Tibial artery (tissue), 4 donors: Measurements from ENCODE around the gene UBR4.

Source experiments
- DNase-seq, 2 donors: peaks; one replicate each; pipeline ENCODE4 v3.0.0-alpha.2; 2019
- H3K27ac ChIP-seq, 2 donors: fragments of 200-600 bp; sonication (generic) in 1 of 2; 1 replicate in 1 of 2; 2 replicates in 1 of 2; pipeline ENCODE4 v1.5.1; 2018 to 2019; ENCODE audit warnings: mild to moderate bottlenecking in 1 of 2
- H3K27me3 ChIP-seq, 2 donors: fragments of 200-600 bp; sonication (generic) in 1 of 2; one replicate each; pipeline versions ENCODE4 v1.5.1 to v1.6.0; 2016 to 2019
- H3K36me3 ChIP-seq, 3 donors: fragments of 200-600 bp; sonication (generic) in 2 of 3; one replicate each; pipeline ENCODE4 v1.5.1; 2016 to 2019; ENCODE audit warnings: mild to moderate bottlenecking in 2 of 3
- H3K4me1 ChIP-seq, 4 donors: fragments of 200-600 bp; sonication (generic) in 2 of 4; 1 replicate in 3 of 4; 2 replicates in 1 of 4; pipeline ENCODE4 v1.5.1; 2016 to 2019
- H3K4me3 ChIP-seq, 2 donors: fragments of 200-600 bp; sonication (generic) in 1 of 2; 1 replicate in 1 of 2; 2 replicates in 1 of 2; pipeline ENCODE4 v1.5.1; 2018 to 2019; ENCODE audit warnings: mild to moderate bottlenecking in 2 of 2
- H3K9me3 ChIP-seq, 3 donors: fragments of 200-600 bp; sonication (generic) in 1 of 3; one replicate each; pipeline ENCODE4 v1.5.1; 2016 to 2019
- intact Hi-C: fragments of 100-400 bp; cut with DNase I; formaldehyde crosslinking; loops from one replicate; pipeline ENCODE4 v1.15.0; 2023; ENCODE audit warnings: low total_unique reads
- TF ChIP-seq, protein P1 (sequence below), 2 experiments: fragments of 200-600 bp in 1 of 2; fragments of 450-650 bp in 1 of 2; IDR thresholded peaks; one replicate each; pipeline ENCODE4 v1.5.1; 2017 to 2019; ENCODE audit warnings: antibody characterized with exemption in 2 of 2, mild to moderate bottlenecking in 1 of 2, moderate library complexity in 1 of 2

UBR4 gene

DNA sequence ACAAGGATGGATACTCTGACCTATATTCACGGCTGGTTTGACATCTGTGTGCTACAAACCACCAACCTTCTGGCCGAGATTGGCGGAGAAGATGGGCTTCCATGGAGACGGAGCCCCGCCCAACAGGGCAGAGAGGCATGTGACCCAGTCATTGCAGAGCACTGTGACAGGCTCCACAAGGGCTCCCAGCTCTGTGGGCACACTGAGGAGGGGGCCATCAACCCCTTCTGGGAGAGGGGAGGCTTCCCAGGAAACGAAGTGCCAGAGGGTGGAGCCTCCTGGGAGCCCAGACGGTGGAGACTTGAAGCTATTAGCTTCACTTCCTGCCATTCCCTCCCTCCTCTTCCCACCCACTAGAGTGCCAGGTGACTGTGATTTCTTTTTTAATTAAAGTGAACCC lies 182.0 kb downstream of the UBR4 start:
- Histone ChIP-seq H3K4me1 (no peaks in the 10 kb centered on the region), H3K4me3 (no peak overlapping the region), H3K36me3 (no peaks in the 10 kb centered on the region), H3K9me3 (no peaks in the 10 kb centered on the region), H3K27ac (no peak overlapping the region), H3K27me3 (peaks cover 0 to 15% of the 10 kb centered on the region in 2 donors)
- peak in 1 of 2 donors; percentile 19 for DNase-seq
- intact Hi-C loops, result no loop called here
- TF ChIP-seq, protein P1, sequence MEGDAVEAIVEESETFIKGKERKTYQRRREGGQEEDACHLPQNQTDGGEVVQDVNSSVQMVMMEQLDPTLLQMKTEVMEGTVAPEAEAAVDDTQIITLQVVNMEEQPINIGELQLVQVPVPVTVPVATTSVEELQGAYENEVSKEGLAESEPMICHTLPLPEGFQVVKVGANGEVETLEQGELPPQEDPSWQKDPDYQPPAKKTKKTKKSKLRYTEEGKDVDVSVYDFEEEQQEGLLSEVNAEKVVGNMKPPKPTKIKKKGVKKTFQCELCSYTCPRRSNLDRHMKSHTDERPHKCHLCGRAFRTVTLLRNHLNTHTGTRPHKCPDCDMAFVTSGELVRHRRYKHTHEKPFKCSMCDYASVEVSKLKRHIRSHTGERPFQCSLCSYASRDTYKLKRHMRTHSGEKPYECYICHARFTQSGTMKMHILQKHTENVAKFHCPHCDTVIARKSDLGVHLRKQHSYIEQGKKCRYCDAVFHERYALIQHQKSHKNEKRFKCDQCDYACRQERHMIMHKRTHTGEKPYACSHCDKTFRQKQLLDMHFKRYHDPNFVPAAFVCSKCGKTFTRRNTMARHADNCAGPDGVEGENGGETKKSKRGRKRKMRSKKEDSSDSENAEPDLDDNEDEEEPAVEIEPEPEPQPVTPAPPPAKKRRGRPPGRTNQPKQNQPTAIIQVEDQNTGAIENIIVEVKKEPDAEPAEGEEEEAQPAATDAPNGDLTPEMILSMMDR (IDR thresholded peaks at IDR 0.05), result no peak
